22Rv1 (cell line): ENCODE measurements around the gene MTCL1.

Source experiments
- H3K27ac ChIP-seq: fragments of 450-650 bp; 2 replicates; pipeline ENCODE4 v1.5.1; 2017
- ZFX ChIP-seq: fragments of 450-650 bp; IDR thresholded peaks from 2 replicates; pipeline ENCODE4 v1.6.1; 2017; ENCODE audit warnings: antibody characterized with exemption, borderline replicate concordance
- TF ChIP-seq, protein P1 (sequence below): fragments of 450-650 bp; IDR thresholded peaks from 2 replicates; pipeline ENCODE4 v1.5.1; 2017; ENCODE audit warnings: mild to moderate bottlenecking

MTCL1 gene

DNA sequence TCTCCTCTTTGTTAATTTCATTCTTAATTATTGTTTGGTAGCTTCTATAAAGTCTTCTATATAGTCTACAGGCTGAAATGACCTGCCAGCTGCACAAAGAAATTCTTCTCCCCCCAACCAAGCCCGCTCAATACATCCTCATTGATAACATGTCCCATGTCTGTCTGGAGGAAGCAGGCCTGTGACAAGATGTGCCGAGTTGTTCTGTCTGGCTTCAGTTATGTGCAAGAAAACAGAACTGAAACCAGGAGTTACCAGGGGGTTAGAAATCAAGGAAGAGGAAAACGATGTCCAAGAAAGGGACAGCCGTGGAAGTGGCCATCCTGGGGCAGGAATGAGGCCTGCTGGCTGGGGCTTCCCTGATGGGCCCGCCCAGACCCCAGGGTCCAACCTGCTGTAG, 57.6 kb downstream of the MTCL1 start:
- TF ChIP-seq, protein P1, sequence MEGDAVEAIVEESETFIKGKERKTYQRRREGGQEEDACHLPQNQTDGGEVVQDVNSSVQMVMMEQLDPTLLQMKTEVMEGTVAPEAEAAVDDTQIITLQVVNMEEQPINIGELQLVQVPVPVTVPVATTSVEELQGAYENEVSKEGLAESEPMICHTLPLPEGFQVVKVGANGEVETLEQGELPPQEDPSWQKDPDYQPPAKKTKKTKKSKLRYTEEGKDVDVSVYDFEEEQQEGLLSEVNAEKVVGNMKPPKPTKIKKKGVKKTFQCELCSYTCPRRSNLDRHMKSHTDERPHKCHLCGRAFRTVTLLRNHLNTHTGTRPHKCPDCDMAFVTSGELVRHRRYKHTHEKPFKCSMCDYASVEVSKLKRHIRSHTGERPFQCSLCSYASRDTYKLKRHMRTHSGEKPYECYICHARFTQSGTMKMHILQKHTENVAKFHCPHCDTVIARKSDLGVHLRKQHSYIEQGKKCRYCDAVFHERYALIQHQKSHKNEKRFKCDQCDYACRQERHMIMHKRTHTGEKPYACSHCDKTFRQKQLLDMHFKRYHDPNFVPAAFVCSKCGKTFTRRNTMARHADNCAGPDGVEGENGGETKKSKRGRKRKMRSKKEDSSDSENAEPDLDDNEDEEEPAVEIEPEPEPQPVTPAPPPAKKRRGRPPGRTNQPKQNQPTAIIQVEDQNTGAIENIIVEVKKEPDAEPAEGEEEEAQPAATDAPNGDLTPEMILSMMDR: no peak
- no peak for TF ChIP-seq ZFX

DNA sequence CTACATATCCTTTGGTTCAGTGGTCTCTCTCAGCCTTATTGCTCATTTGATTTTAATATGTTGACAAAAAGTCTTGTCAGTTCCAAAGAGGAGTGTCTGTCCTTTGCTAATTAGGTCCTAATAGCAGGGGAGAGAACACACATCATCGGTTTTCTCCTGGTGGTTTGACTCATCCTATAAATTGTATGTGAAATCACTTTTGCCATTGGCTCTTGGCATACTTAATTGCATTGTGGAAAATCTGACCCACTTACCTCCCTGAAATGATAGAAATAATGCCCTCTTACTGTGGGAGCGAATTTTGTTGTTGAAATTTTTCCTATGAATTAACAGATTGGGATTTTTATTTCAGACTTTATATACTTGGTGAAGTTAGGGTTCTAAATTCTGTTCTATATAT, 58.3 kb downstream of the MTCL1 start:
- TF ChIP-seq, protein P1: no peak
- TF ChIP-seq ZFX: no peak

More for the DNA sequence above, 57.6 kb downstream of the MTCL1 start:
- no peak overlapping the region for H3K27ac ChIP-seq

DNA sequence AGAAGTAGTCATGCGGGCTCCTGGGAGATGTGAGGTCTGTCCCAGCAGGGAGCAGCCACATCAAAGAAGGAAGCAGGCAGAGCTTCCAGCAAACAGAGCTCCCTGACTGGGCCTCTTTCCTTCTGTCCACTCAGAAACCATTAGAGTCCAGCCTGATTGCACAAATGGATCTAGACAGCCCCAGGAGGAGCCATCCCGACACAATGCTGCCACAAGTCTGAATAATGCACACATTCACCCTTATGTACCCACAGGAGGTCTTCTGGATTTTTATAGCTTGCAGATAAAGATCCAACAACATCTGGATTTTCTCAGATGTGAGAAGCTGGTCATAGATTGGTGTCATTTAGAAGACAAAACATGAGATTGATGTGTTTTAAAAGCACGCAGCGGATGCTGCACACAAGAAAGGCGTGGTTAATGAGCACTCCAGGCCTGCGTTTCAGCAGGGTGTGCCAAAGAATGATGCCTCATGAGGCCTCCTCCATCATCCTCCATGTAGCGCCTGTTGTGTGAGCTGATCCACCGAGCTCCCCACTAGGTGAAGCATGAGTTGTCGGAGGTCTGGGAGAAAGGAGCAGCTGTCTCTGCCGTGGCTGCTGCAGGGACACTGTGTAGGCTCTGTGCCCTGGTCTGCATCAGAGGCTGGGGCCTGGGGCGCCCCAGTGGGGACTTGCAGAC, 60.6 kb downstream of the MTCL1 start:
- no peak for TF ChIP-seq ZFX
- TF ChIP-seq, protein P1: no peak
- no peak overlapping the region for H3K27ac ChIP-seq

More for the DNA sequence above, 58.3 kb downstream of the MTCL1 start:
- no peak overlapping the region for H3K27ac ChIP-seq

DNA sequence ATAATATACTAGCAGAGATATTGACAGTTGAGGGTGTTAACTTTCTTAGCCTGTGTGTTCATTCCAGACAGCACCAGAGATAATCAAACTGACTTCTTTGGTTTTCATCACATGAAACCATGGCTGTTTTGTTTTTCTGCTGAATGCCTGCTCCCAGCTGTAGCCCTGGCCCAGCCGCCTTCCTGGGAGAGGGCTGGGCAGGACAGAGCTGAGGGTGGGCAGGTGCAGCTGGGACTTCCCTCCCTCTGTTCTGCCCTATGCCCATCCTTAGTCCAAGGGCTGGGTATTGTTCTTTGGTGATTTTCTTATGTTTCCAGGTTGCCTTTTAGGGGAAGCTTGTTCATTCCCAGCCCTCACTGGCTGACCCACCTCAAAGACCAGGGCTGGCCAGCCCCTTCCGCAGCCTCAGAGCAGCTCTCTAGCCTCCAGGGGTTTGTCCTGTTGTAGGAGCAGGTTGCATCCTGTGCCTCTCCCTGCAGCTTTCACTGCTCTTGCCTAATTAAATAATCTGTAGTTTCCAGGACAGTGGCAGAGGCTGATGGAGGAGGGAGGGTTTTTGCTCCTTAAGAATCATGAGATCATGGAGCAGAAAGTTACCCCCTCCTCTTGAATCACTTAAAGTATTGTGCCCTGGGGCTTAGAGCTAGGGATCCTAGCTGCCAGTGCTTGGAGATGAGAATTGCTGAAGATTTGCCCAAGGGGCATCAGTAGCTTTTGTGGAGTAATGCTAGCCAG, 61.4 kb downstream of the MTCL1 start:
- no peak overlapping the region for H3K27ac ChIP-seq
- no peak for TF ChIP-seq ZFX
- TF ChIP-seq, protein P1: no peak

DNA sequence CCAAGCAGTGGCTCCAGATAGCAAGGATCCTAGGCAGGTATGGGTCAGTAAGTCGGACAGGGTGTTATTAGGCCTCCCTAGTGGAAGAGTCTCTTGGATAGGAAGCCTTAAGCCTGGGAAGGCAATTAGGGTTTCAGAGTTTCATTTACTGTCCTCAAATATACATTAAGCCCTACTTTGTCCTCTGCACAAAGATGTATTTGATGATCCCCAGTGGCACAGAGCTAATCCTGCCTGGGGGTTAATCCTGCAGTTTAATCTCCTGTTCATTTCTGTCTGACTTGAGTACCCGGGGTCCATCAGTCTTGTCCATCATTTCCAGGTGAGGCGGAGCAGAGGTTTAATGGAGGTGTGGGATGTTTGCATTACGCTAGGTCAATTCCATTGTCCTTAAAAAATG, 62.0 kb downstream of the MTCL1 start:
- no peak overlapping the region for H3K27ac ChIP-seq
- TF ChIP-seq, protein P1: no peak
- TF ChIP-seq ZFX: no peak

DNA sequence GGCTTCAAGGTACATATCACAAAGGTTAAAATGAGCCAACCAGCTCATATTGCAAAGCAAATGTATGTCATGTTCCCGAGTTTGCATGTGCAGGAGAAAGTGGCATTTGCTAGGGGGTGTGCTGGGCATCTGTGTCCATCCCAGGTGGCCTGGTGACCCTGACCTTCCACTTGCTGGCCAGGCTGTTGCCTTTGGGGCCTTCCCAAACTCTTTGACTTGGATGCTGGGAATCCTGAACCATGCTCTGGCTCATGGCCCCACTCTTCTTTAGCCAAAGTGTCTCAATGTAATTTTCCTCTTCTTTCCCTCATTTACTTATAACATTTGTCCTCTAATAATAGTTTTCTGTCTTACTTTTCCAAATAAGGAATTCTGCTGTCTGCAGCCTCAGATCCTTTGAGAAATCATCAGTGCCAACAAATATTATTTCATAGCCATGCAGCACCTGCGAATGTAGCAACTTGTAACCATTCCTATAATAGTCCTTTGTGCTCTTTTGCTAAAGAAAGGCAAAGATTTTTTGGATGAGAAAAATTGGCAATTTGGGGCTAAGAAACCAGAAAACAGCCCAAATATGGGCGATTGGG, 64.2 kb downstream of the MTCL1 start:
- H3K27ac ChIP-seq: no peak overlapping the region
- TF ChIP-seq ZFX: no peak
- TF ChIP-seq, protein P1: no peak

DNA sequence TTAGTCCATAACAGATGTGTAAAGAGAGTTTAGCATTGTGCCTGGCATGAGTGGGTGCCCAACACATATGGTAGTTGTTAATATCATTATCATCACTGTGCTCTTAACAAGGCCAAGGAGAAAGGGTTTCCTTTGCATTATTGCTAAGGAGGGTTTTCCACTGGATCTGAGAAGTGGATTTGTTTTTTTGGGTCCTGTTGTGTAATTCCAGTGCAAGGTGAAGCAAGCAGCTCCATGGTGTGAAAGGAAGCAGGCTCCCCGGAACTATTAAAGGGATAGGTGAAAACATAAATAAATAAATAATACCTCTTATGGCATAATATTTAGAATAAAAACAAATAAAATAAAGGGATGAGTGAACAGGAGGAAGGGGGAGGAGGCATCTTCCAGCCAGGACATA, 65.3 kb downstream of the MTCL1 start:
- TF ChIP-seq ZFX: no peak
- TF ChIP-seq, protein P1: no peak
- H3K27ac ChIP-seq: no peak overlapping the region
